ENCODE data around the gene CPEB1.

DNA sequence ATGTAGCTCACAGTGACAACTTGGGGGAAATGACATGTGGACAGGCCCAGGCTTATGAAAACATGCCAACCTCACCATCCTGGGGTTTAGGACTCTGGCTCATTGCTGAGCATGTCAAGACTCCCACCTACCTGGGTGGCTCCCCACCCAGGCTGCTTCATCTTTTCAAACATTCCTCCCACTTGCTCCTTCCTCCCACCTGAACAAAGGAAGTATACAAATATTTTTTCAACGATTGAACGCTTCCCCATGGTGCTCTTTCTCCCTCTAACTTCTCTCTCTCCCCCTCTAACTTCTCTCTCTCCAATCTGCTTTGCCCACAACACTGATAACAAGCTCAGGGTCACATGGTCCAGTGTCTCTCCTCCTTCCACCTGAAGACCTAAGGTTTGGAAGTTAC is 27.7 kb upstream of the CPEB1 start:
- no peak for TF ChIP-seq POLR2A (IDR thresholded peaks at IDR 0.05)
- TF ChIP-seq, protein P1, sequence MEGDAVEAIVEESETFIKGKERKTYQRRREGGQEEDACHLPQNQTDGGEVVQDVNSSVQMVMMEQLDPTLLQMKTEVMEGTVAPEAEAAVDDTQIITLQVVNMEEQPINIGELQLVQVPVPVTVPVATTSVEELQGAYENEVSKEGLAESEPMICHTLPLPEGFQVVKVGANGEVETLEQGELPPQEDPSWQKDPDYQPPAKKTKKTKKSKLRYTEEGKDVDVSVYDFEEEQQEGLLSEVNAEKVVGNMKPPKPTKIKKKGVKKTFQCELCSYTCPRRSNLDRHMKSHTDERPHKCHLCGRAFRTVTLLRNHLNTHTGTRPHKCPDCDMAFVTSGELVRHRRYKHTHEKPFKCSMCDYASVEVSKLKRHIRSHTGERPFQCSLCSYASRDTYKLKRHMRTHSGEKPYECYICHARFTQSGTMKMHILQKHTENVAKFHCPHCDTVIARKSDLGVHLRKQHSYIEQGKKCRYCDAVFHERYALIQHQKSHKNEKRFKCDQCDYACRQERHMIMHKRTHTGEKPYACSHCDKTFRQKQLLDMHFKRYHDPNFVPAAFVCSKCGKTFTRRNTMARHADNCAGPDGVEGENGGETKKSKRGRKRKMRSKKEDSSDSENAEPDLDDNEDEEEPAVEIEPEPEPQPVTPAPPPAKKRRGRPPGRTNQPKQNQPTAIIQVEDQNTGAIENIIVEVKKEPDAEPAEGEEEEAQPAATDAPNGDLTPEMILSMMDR (IDR thresholded peaks at IDR 0.05), result no peak

Data from esophagus squamous epithelium (tissue), 4 donors.